Smooth muscle cell (in vitro differentiated cells): ENCODE results near the gene NMRK2. TPM values are rescaled to one million over a fixed set of nuclear protein-coding genes. Genes with fewer than 3 reads are reported as not detected.

Experiments used
- DNase-seq: peaks from one replicate; lab custom pipeline; 2025; ENCODE audit not compliant: unreplicated experiment; lab: John Stamatoyannopoulos, UW
- H2AFZ ChIP-seq: fragments of 200-600 bp; sonication (generic); 2 replicates; pipeline ENCODE4 v1.6.0; 2016; ENCODE audit warnings: antibody characterized with exemption, low read depth, mild to moderate bottlenecking
- H3F3A ChIP-seq: fragments of 200-600 bp; sonication (generic); 2 replicates; pipeline ENCODE4 v1.6.0; 2017; ENCODE audit warnings: antibody characterized with exemption, low read depth
- H3K27ac ChIP-seq: fragments of 200-600 bp; sonication (generic); 2 replicates; pipeline ENCODE4 v1.5.1; 2016; ENCODE audit warnings: low read depth, mild to moderate bottlenecking
- H3K27me3 ChIP-seq: fragments of 200-600 bp; sonication (generic); 2 replicates; pipeline ENCODE4 v1.6.1; 2016; ENCODE audit warnings: low read depth, mild to moderate bottlenecking
- H3K36me3 ChIP-seq: fragments of 200-600 bp; sonication (generic); 2 replicates; pipeline ENCODE4 v1.5.1; 2016; ENCODE audit warnings: low read depth
- H3K4me1 ChIP-seq: fragments of 200-600 bp; sonication (generic); 2 replicates; pipeline ENCODE4 v1.5.1; 2016; ENCODE audit warnings: low read depth
- H3K4me2 ChIP-seq: fragments of 200-600 bp; sonication (generic); 2 replicates; pipeline ENCODE4 v1.6.0; 2016; ENCODE audit warnings: mild to moderate bottlenecking
- H3K4me3 ChIP-seq: fragments of 200-600 bp; sonication (generic); 2 replicates; pipeline ENCODE4 v1.5.1; 2016; ENCODE audit warnings: mild to moderate bottlenecking
- H3K79me2 ChIP-seq: fragments of 200-600 bp; sonication (generic); 2 replicates; pipeline ENCODE4 v1.6.0; 2016; ENCODE audit warnings: low read depth, mild to moderate bottlenecking
- H3K9ac ChIP-seq: fragments of 200-600 bp; sonication (generic); 2 replicates; pipeline ENCODE4 v1.6.0; 2016; ENCODE audit warnings: low read depth
- H3K9me3 ChIP-seq: fragments of 200-600 bp; sonication (generic); replicated peaks from 2 replicates; pipeline ENCODE4 v1.5.1; 2016; ENCODE audit warnings: low read depth
- H4K20me1 ChIP-seq: fragments of 200-600 bp; sonication (generic); 2 replicates; pipeline ENCODE4 v1.6.0; 2016; ENCODE audit warnings: low read depth
- WGBS: methylation state at CpG from one replicate; pipeline ENCODE4 v1.1.7; 2016; ENCODE audit warnings: low lambda C conversion rate; 5-methylcytosine and 5-hydroxymethylcytosine counted together
- polyA plus RNA-seq: library from polyadenylated mRNA; unstranded; fragments of >200 nt; fragmentation: Nextera tagmentation; extraction: Ambion mirVana; gene quantifications from 2 replicates; pipeline ENCODE4 v1.2.1, GENCODE V29; 2016
- total RNA-seq: library from RNA; depleted of rRNA; stranded (reverse); fragments of >200 nt; gene quantifications from 2 replicates; pipeline ENCODE4 v1.2.3, GENCODE V29; 2014
- TF ChIP-seq, protein P1 (sequence below): fragments of 200-600 bp; sonication (generic); IDR thresholded peaks from 2 replicates; pipeline ENCODE4 v1.5.1; 2017; ENCODE audit warnings: borderline replicate concordance, mild to moderate bottlenecking, antibody characterized with exemption; ENCODE audit not compliant: insufficient read depth, poor library complexity, severe bottlenecking

The NMRK2 gene
- total and polyA plus RNA-seq, 2 experiments from 2014 or later: not detected

DNA sequence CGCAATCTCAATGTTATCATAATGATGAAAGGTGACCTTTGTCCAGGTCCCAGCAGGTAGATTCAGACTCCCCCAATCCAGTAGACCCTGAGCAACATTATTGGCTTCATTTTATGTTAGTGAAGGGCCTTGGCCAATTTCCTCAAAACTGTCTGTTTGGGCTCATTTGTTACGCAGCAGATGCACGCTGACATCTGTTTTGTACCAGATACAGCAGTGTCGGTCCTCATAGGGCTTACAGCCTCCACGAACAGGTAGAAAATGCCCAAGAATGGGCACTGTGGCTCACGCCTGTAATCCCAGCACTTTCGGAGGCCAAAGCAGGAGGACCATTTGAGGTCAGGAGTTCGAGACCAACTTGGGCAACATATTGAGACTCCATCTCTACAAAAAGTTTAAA lies 13.1 kb upstream of the NMRK2 start:
- Histone ChIP-seq H3K36me3 (no peaks in the 10 kb centered on the region), H3K4me3 (no peak overlapping the region), H3K4me2 (no peak overlapping the region), H3K4me1 (no peaks in the 10 kb centered on the region), H3K79me2 (no peaks in the 10 kb centered on the region), H3K9me3 (no peaks in the 10 kb centered on the region), H3K9ac (no peak overlapping the region), H3F3A (no peaks in the 10 kb centered on the region), H3K27ac (no peak overlapping the region), H2AFZ (no peak overlapping the region), H4K20me1 (no peaks in the 10 kb centered on the region), H3K27me3 (no peaks in the 10 kb centered on the region)
- no peak for DNase-seq
- TF ChIP-seq, protein P1, sequence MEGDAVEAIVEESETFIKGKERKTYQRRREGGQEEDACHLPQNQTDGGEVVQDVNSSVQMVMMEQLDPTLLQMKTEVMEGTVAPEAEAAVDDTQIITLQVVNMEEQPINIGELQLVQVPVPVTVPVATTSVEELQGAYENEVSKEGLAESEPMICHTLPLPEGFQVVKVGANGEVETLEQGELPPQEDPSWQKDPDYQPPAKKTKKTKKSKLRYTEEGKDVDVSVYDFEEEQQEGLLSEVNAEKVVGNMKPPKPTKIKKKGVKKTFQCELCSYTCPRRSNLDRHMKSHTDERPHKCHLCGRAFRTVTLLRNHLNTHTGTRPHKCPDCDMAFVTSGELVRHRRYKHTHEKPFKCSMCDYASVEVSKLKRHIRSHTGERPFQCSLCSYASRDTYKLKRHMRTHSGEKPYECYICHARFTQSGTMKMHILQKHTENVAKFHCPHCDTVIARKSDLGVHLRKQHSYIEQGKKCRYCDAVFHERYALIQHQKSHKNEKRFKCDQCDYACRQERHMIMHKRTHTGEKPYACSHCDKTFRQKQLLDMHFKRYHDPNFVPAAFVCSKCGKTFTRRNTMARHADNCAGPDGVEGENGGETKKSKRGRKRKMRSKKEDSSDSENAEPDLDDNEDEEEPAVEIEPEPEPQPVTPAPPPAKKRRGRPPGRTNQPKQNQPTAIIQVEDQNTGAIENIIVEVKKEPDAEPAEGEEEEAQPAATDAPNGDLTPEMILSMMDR: no peak
- WGBS: 97% methylated on average over 8 of the region's 8 CpGs

DNA sequence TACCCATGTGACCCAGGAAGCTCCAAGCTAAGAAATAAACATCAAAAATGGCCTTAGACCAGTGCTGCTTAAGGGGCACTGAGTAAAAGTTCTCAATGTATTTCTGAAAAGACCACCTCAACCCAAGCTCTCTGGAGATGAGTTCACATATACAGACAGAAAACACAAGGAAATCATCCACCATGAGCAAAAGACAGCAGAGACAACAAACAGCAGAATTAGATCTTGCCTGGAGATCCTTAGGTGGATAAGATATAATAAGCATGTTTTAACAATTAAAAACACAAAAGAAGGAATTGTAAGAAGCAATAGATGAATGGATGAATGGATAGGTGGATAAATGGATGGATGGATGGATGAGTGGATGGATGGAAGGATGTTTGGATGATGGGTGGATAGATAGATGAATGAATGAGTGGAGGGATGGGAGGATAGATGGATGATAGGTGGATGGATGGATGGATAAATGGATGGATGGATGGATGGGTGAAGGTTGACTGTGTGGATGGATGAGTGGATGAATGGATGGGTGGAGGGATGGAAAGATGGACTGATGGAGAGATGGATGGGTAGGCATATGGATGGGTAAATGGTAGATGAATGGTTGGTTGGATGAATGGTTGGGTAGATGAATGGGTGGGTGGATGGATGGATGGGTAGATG lies 9.6 kb upstream of the NMRK2 start:
- H3K4me2 ChIP-seq: no peak overlapping the region
- H4K20me1 ChIP-seq: no peaks in the 10 kb centered on the region
- TF ChIP-seq, protein P1: no peak
- H3K9me3 ChIP-seq: no peaks in the 10 kb centered on the region
- no peaks in the 10 kb centered on the region for H3K4me1 ChIP-seq
- no peaks in the 10 kb centered on the region for H3F3A ChIP-seq
- no peaks in the 10 kb centered on the region for H3K27me3 ChIP-seq
- H3K79me2 ChIP-seq: no peaks in the 10 kb centered on the region
- H3K4me3 ChIP-seq: no peak overlapping the region
- no peak for DNase-seq
- H2AFZ ChIP-seq: no peak overlapping the region
- H3K36me3 ChIP-seq: no peaks in the 10 kb centered on the region
- H3K9ac ChIP-seq: no peak overlapping the region
- no peak overlapping the region for H3K27ac ChIP-seq

DNA sequence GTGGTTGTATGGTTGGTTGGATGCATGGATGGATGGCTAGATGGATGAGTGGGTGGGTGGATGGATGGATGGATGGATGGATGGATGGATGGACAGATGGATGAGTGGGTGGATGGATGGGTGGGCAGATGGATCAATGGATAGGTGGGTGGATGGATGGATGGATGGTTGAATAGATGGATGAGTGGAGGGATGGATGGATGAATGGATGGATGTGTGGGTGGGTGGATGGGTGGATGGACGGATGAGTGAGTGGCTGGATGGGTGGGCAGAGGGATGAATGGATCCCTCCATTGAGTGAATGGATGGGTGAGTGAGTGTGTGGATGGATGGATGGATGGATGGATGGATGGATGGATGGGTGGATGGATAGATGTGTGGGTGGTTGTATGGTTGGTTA lies 9.0 kb upstream of the NMRK2 start:
- Histone ChIP-seq H3K27ac (no peak overlapping the region), H3K9ac (no peak overlapping the region), H3K36me3 (no peaks in the 10 kb centered on the region), H3K4me2 (no peak overlapping the region), H3K27me3 (no peaks in the 10 kb centered on the region), H3K9me3 (no peaks in the 10 kb centered on the region), H3K4me1 (no peaks in the 10 kb centered on the region), H3K79me2 (no peaks in the 10 kb centered on the region), H3K4me3 (no peak overlapping the region), H4K20me1 (no peaks in the 10 kb centered on the region), H2AFZ (no peak overlapping the region), H3F3A (no peaks in the 10 kb centered on the region)
- no peak for DNase-seq
- TF ChIP-seq, protein P1: no peak
- WGBS: 82% methylated on average over 1 of the region's 1 CpG

DNA sequence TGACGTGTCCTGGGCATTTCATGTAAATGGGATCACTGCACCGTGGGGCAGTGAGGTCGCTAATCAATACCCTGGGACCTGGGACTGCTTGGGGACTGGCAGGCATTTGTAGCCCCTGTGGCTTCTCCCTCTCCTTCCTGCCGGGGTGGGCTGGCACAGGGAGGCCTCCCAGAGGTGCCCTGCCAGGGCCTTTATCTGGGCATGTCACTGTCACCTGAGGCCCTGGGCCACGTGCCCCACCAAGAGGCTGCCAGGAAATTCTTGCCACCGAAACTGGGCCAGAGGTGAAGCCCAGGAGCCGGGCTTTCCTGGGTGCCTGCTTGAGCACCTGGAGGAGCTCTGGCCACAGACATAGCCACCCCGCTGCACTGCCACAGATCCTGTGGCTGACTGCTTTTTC lies 1.8 kb upstream of the NMRK2 start:
- Histone ChIP-seq H3K9ac (no peak overlapping the region), H3F3A (no peaks in the 10 kb centered on the region), H3K36me3 (no peaks in the 10 kb centered on the region), H4K20me1 (no peaks in the 10 kb centered on the region), H3K27me3 (peaks cover 35% of the 10 kb centered on the region), H3K4me2 (no peak overlapping the region), H2AFZ (no peak overlapping the region), H3K4me3 (no peak overlapping the region), H3K9me3 (no peaks in the 10 kb centered on the region), H3K4me1 (peaks cover 7% of the 10 kb centered on the region), H3K27ac (no peak overlapping the region), H3K79me2 (no peaks in the 10 kb centered on the region)
- TF ChIP-seq, protein P1: no peak
- DNase-seq: no peak
- WGBS: 82% methylated on average over 8 of the region's 8 CpGs
